Neutrophil (primary cell): ENCODE results near the gene MYO7A.

Experiments
- H3K27ac ChIP-seq: fragments of 200-600 bp; sonication (generic); 2 replicates; pipeline ENCODE4 v1.5.1; 2016; ENCODE audit warnings: mild to moderate bottlenecking, moderate library complexity
- H3K27me3 ChIP-seq: fragments of 200-600 bp; sonication (generic); 2 replicates; pipeline ENCODE4 v1.6.0; 2016; ENCODE audit warnings: mild to moderate bottlenecking
- H3K36me3 ChIP-seq: fragments of 200-600 bp; sonication (generic); 2 replicates; pipeline ENCODE4 v1.5.1; 2017
- H3K4me1 ChIP-seq, 2 experiments: fragments of 200-600 bp in 1 of 2; sonication (generic) in 1 of 2; 1 replicate in 1 of 2; 2 replicates in 1 of 2; pipeline versions ENCODE4 v1.5.1 to v1.6.1; 2013 to 2016; ENCODE audit warnings: low read depth in 1 of 2, low read length in 1 of 2, mild to moderate bottlenecking in 1 of 2, moderate library complexity in 1 of 2; ENCODE audit not compliant: control insufficient read depth in 1 of 2, insufficient read depth in 1 of 2
- H3K4me3 ChIP-seq, 2 experiments: fragments of 200-600 bp in 1 of 2; sonication (generic) in 1 of 2; 1 replicate in 1 of 2; 2 replicates in 1 of 2; pipeline ENCODE4 v1.5.1; 2013 to 2016; ENCODE audit warnings: low read depth in 1 of 2, low read length in 1 of 2, mild to moderate bottlenecking in 1 of 2, moderate library complexity in 1 of 2
- H3K9me3 ChIP-seq: fragments of 200-600 bp; sonication (generic); 2 replicates; pipeline ENCODE4 v1.5.1; 2016
- CTCF ChIP-seq: fragments of 200-600 bp; sonication (generic); IDR thresholded peaks from 2 replicates; pipeline ENCODE4 v1.5.1; 2016; ENCODE audit warnings: antibody characterized with exemption

MYO7A gene

GRCh38 chr11:77184136-77184860 lies 56.3 kb downstream of the MYO7A start:
- no peaks in the 10 kb centered on the region for H3K27me3 ChIP-seq

GRCh38 chr11:77186302-77186701 lies 58.3 kb downstream of the MYO7A start:
- TF ChIP-seq CTCF = no peak
- no peaks in the 10 kb centered on the region for H3K36me3 ChIP-seq
- H3K9me3 ChIP-seq = no peaks in the 10 kb centered on the region
- no peaks in the 10 kb centered on the region for H3K27me3 ChIP-seq
- H3K27ac ChIP-seq = no peak overlapping the region
- no peaks in the 10 kb centered on the region for H3K4me1 ChIP-seq
- no peak overlapping the region for H3K4me3 ChIP-seq

More at GRCh38 chr11:77184136-77184860, 56.3 kb downstream of the MYO7A start:
- no peak overlapping the region for H3K4me3 ChIP-seq
- no peak overlapping the region for H3K27ac ChIP-seq
- no peaks in the 10 kb centered on the region for H3K9me3 ChIP-seq
- no peaks in the 10 kb centered on the region for H3K36me3 ChIP-seq
- TF ChIP-seq CTCF = no peak
- H3K4me1 ChIP-seq = no peaks in the 10 kb centered on the region

- no peak overlapping the region for H3K4me3 ChIP-seq
These were observed 59.2 kb downstream of the MYO7A start for GRCh38 chr11:77187111-77187750.

GRCh38 chr11:77187776-77188632 lies 60.0 kb downstream of the MYO7A start:
- no peak for TF ChIP-seq CTCF
- Histone ChIP-seq H3K4me1 (no peaks in the 10 kb centered on the region), H3K36me3 (no peaks in the 10 kb centered on the region), H3K27ac (no peak overlapping the region), H3K9me3 (no peaks in the 10 kb centered on the region), H3K27me3 (no peaks in the 10 kb centered on the region), H3K4me3 (no peak overlapping the region)

More at GRCh38 chr11:77187111-77187750, 59.2 kb downstream of the MYO7A start:
- H3K27ac ChIP-seq = no peak overlapping the region
- no peak for TF ChIP-seq CTCF
- no peaks in the 10 kb centered on the region for H3K36me3 ChIP-seq
- no peaks in the 10 kb centered on the region for H3K9me3 ChIP-seq
- H3K27me3 ChIP-seq = no peaks in the 10 kb centered on the region
- no peaks in the 10 kb centered on the region for H3K4me1 ChIP-seq

GRCh38 chr11:77188633-77189491 lies 60.8 kb downstream of the MYO7A start:
- H3K4me1 ChIP-seq = no peaks in the 10 kb centered on the region
- no peak for TF ChIP-seq CTCF
- H3K4me3 ChIP-seq = no peak overlapping the region
- no peaks in the 10 kb centered on the region for H3K27me3 ChIP-seq
- no peaks in the 10 kb centered on the region for H3K9me3 ChIP-seq
- H3K36me3 ChIP-seq = no peaks in the 10 kb centered on the region
- H3K27ac ChIP-seq = no peak overlapping the region
